DND-41 (cell line): ENCODE measurements around the gene DNTT.

Experiments used
- ATAC-seq: fragments of 200-7000 bp; cut with Tn5 transposase; 3 replicates; pipeline ENCODE4 v1.9.1; 2021; ENCODE audit warnings: low read depth; ENCODE audit not compliant: insufficient read depth
- DNase-seq: peaks from one replicate; pipeline ENCODE4 v3.0.0-alpha.2; 2020
- H2AFZ ChIP-seq: 2 replicates; pipeline ENCODE4 v1.6.0; 2012; ENCODE audit warnings: low read depth, low read length
- H3K27ac ChIP-seq: 2 replicates; pipeline ENCODE4 v1.5.1; 2012; ENCODE audit warnings: low read length, inconsistent platforms
- H3K27me3 ChIP-seq: fragments of 200-600 bp; sonication (generic); 2 replicates; pipeline ENCODE4 v1.6.0; 2012; ENCODE audit warnings: low read length, mild to moderate bottlenecking, inconsistent platforms; ENCODE audit not compliant: insufficient read depth, poor library complexity
- H3K36me3 ChIP-seq: 2 replicates; pipeline ENCODE4 v1.5.1; 2012; ENCODE audit warnings: low read length, inconsistent platforms; ENCODE audit not compliant: insufficient read depth
- H3K4me1 ChIP-seq: 2 replicates; pipeline ENCODE4 v1.5.1; 2012; ENCODE audit warnings: mild to moderate bottlenecking, low read length; ENCODE audit not compliant: insufficient read depth
- H3K4me2 ChIP-seq: 2 replicates; pipeline ENCODE4 v1.6.0; 2012; ENCODE audit warnings: mild to moderate bottlenecking, moderate library complexity, low read length, inconsistent platforms; ENCODE audit not compliant: insufficient read depth
- H3K4me3 ChIP-seq, 2 experiments: fragments of 200-600 bp in 1 of 2; shearing (Covaris generic) in 1 of 2; 2 replicates each; pipeline ENCODE4 v1.5.1; 2012 to 2016; ENCODE audit warnings: inconsistent platforms in 2 of 2, low read length in 2 of 2, mild to moderate bottlenecking in 2 of 2, low read depth in 1 of 2, moderate library complexity in 1 of 2
- H3K79me2 ChIP-seq: 2 replicates; pipeline ENCODE4 v1.6.0; 2012; ENCODE audit warnings: low read length, inconsistent platforms; ENCODE audit not compliant: insufficient read depth
- H3K9ac ChIP-seq: 2 replicates; pipeline ENCODE4 v1.6.0; 2012; ENCODE audit warnings: low read depth, mild to moderate bottlenecking, inconsistent platforms, low read length, moderate library complexity
- H3K9me3 ChIP-seq: 2 replicates; pipeline ENCODE4 v1.5.1; 2012; ENCODE audit warnings: low read length, moderate library complexity, mild to moderate bottlenecking, inconsistent platforms; ENCODE audit not compliant: insufficient read depth, severe bottlenecking
- H4K20me1 ChIP-seq: 2 replicates; pipeline ENCODE4 v1.6.0; 2012; ENCODE audit warnings: low read length; ENCODE audit not compliant: insufficient read depth
- EZH2 ChIP-seq: IDR thresholded peaks from 3 replicates; pipeline ENCODE4 v1.6.1; 2012; ENCODE audit warnings: borderline replicate concordance, low read depth, mild to moderate bottlenecking, moderate library complexity, low read length, inconsistent platforms; ENCODE audit not compliant: severe bottlenecking
- TF ChIP-seq, protein P1 (sequence below): IDR thresholded peaks from 2 replicates; pipeline ENCODE4 v1.5.1; 2012; ENCODE audit warnings: borderline replicate concordance, low read length, moderate library complexity, mild to moderate bottlenecking; ENCODE audit not compliant: poor library complexity, severe bottlenecking; ENCODE audit errors: extremely low read depth

DNTT gene

GRCh38 chr10:96257944-96258343 is 46.3 kb upstream of the DNTT start:
- H3K27ac ChIP-seq: no peak overlapping the region
- H3K4me2 ChIP-seq: no peak overlapping the region
- H3K9me3 ChIP-seq: no peaks in the 10 kb centered on the region
- H3K4me3 ChIP-seq: no peak overlapping the region
- H4K20me1 ChIP-seq: no peaks in the 10 kb centered on the region
- no peak for DNase-seq
- no peaks in the 10 kb centered on the region for H3K36me3 ChIP-seq
- no peaks in the 10 kb centered on the region for H3K4me1 ChIP-seq
- H2AFZ ChIP-seq: peak overlapping the region; percentile 43; the same call in 1 of the 2 replicates
- H3K27me3 ChIP-seq: no peaks in the 10 kb centered on the region
- TF ChIP-seq, protein P1, sequence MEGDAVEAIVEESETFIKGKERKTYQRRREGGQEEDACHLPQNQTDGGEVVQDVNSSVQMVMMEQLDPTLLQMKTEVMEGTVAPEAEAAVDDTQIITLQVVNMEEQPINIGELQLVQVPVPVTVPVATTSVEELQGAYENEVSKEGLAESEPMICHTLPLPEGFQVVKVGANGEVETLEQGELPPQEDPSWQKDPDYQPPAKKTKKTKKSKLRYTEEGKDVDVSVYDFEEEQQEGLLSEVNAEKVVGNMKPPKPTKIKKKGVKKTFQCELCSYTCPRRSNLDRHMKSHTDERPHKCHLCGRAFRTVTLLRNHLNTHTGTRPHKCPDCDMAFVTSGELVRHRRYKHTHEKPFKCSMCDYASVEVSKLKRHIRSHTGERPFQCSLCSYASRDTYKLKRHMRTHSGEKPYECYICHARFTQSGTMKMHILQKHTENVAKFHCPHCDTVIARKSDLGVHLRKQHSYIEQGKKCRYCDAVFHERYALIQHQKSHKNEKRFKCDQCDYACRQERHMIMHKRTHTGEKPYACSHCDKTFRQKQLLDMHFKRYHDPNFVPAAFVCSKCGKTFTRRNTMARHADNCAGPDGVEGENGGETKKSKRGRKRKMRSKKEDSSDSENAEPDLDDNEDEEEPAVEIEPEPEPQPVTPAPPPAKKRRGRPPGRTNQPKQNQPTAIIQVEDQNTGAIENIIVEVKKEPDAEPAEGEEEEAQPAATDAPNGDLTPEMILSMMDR: no peak
- TF ChIP-seq EZH2: no peak
- no peak overlapping the region for H3K9ac ChIP-seq
- H3K79me2 ChIP-seq: no peaks in the 10 kb centered on the region
- ATAC-seq: no peak

DNA sequence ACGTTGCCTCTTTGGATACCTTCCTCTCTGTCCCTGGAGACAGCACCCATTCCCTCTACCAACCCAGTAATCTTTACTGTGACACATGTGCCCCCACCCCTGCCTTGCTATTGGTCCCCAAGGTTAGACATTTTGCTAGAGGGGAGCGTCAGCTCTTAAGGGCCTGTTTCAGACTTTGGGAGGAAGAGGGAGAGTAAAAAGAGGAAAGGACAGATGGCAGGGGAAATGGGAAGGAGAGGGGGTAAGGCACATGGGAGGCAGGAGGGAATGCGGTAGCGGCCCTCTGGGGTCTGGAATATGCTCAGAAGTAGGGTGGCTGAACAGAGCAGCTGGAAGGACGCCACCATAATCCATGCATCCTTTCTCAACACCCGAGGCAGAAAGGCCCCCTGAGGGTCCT is 45.1 kb upstream of the DNTT start:
- Histone ChIP-seq H3K27me3 (no peaks in the 10 kb centered on the region), H3K4me3 (no peak overlapping the region), H3K27ac (no peak overlapping the region), H3K9me3 (no peaks in the 10 kb centered on the region), H3K4me2 (no peak overlapping the region), H3K9ac (no peak overlapping the region), H4K20me1 (no peaks in the 10 kb centered on the region), H3K4me1 (no peaks in the 10 kb centered on the region), H2AFZ (no peak overlapping the region), H3K79me2 (no peaks in the 10 kb centered on the region), H3K36me3 (no peaks in the 10 kb centered on the region)
- TF ChIP-seq EZH2: no peak
- TF ChIP-seq, protein P1: no peak
- no peak for ATAC-seq
- no peak for DNase-seq

DNA sequence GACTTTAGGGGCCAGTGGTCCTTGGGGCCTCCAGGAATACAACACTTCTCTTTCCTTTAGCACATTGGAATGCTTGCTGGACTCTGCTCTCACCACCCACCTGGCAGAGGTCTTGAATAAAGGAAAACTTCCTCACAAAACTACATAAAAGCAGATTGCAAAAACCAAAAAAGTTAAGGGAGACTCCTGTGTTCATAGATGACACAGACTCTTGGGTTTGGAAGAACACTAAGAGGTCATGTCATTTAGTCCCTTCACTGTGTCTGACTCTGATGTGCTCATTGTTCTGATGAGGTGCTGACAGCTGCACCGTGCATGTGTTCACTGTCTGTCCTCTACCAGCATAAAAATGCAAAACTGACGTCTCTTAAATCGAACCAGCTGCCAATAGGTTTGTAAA is 44.2 kb upstream of the DNTT start:
- TF ChIP-seq EZH2: no peak
- TF ChIP-seq, protein P1: no peak
- Histone ChIP-seq H3K79me2 (no peaks in the 10 kb centered on the region), H3K9me3 (no peaks in the 10 kb centered on the region), H4K20me1 (no peaks in the 10 kb centered on the region), H3K27ac (no peak overlapping the region), H3K9ac (no peak overlapping the region), H3K27me3 (no peaks in the 10 kb centered on the region), H3K36me3 (no peaks in the 10 kb centered on the region), H2AFZ (peak overlapping the region; percentile 26; the same call in 1 of the 2 replicates), H3K4me2 (no peak overlapping the region), H3K4me3 (no peak overlapping the region), H3K4me1 (no peaks in the 10 kb centered on the region)
- no peak for DNase-seq
- no peak for ATAC-seq

DNA sequence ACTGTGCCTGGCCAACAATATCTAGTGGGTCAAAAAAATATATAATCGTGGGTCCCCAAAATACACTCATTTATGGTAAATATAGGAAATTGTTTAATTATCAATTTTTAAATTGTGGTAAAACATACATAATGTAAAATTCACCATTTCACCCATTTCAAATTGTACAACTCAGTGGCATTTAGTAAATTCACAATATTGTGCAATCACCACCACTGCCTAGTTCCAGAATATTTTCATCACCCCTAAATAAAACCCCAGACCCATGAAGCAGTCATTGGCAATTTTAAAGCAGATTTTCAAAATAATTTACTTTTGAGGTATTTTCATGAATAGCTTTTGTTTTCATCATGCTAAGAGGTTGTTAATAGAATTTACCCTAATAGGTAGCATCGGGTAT is 43.1 kb upstream of the DNTT start:
- ATAC-seq: no peak
- H3K9me3 ChIP-seq: no peaks in the 10 kb centered on the region
- H3K27ac ChIP-seq: no peak overlapping the region
- H3K4me1 ChIP-seq: no peaks in the 10 kb centered on the region
- no peak overlapping the region for H3K4me3 ChIP-seq
- no peak overlapping the region for H2AFZ ChIP-seq
- H3K27me3 ChIP-seq: no peaks in the 10 kb centered on the region
- DNase-seq: no peak
- no peak overlapping the region for H3K9ac ChIP-seq
- no peaks in the 10 kb centered on the region for H4K20me1 ChIP-seq
- TF ChIP-seq EZH2: no peak
- TF ChIP-seq, protein P1: no peak
- no peaks in the 10 kb centered on the region for H3K79me2 ChIP-seq
- H3K4me2 ChIP-seq: no peak overlapping the region
- no peaks in the 10 kb centered on the region for H3K36me3 ChIP-seq
